ENCODE data around the gene UBE3B. TPM values are rescaled to one million over a fixed set of nuclear protein-coding genes. Genes with fewer than 3 reads are reported as not detected.
"Not testable (repeated sequence)": the region's sequence is repeated elsewhere in the genome, so short reads cannot be mapped to it uniquely, and the experiment has no call there.

The UBE3B gene
- total RNA-seq, 8 experiments from 2014 or later, result 13.4 to 47.7 (median 24.3) TPM

- in situ Hi-C loops (cut with MboI; ENCODE audit: low pct_unique_long_range_greater_than_20kb in 2 of 9, low sequenced_read_pairs in 9 of 9, unreplicated experiment in 9 of 9), result no loop called here
- H3K27ac ChIP-seq, result no peak overlapping the region
- H3K4me3 ChIP-seq, result no peak overlapping the region
- peak in 2 of 8 experiments; percentile 9 to 30 for ATAC-seq (replicated peaks in 6 of 8)
- 51 to 100% (median 73%) methylated on average over 1 to 4 of the region's 8 CpGs; no CpG with 5 or more reads in 5 of the 10 experiments for WGBS, 10 experiments
- peaks cover 15% of the 10 kb centered on the region in 2 donors for H3K4me1 ChIP-seq (replicated peaks in 1 of 2)
These were observed 9.3 kb upstream of the UBE3B start for GRCh38 chr12:109467978-109468676.

- ATAC-seq (replicated peaks in 6 of 8), result peak in 3 of 8 experiments; percentile 56 to 77 (median 73)
- no peak overlapping the region for H3K4me3 ChIP-seq
- peaks cover under 1% of the 10 kb centered on the region in 2 donors for H3K4me1 ChIP-seq (replicated peaks in 1 of 2)
- in situ Hi-C loops (cut with MboI; ENCODE audit: low pct_unique_long_range_greater_than_20kb in 2 of 9, low sequenced_read_pairs in 9 of 9, unreplicated experiment in 9 of 9), result no loop called here
- 28 to 100% (median 100%) methylated on average over 1 to 9 of the region's 10 CpGs; no CpG with 5 or more reads in 5 of the 10 experiments for WGBS, 10 experiments
- H3K27ac ChIP-seq, result no peak overlapping the region
These were observed 7.9 kb upstream of the UBE3B start for GRCh38 chr12:109469517-109469916.

GRCh38 chr12:109473006-109473405, 4.4 kb upstream of the UBE3B start:
- Histone ChIP-seq H3K27ac (no peak overlapping the region), H3K4me3 (no peak overlapping the region), H3K4me1 (replicated peaks in 1 of 2) (peaks cover 6 to 7% of the 10 kb centered on the region in 2 donors)
- 93 to 100% (median 94%) methylated on average over 2 to 3 of the region's 3 CpGs; no CpG with 5 or more reads in 7 of the 10 experiments for WGBS, 10 experiments
- in situ Hi-C loops (cut with MboI; ENCODE audit: low pct_unique_long_range_greater_than_20kb in 2 of 9, low sequenced_read_pairs in 9 of 9, unreplicated experiment in 9 of 9), result loop anchor here in 1 of 9 experiments (10.0 kb wide), 1 partner anchor 48 kb away; no protein-coding TSS in a partner anchor
- no peak for ATAC-seq (replicated peaks in 6 of 8)

- H3K4me1 ChIP-seq (replicated peaks in 1 of 2), result peaks cover 10 to 14% of the 10 kb centered on the region in 2 donors
- in situ Hi-C loops (cut with MboI; ENCODE audit: low pct_unique_long_range_greater_than_20kb in 2 of 9, low sequenced_read_pairs in 9 of 9, unreplicated experiment in 9 of 9), result loop anchor here in 1 of 9 experiments (10.0 kb wide), 1 partner anchor 49 kb away; no protein-coding TSS in a partner anchor
- H3K27ac ChIP-seq; ATAC-seq (replicated peaks in 6 of 8); H3K4me3 ChIP-seq: not testable (repeated sequence)
- 70 to 100% (median 93%) methylated on average over 1 to 13 of the region's 16 CpGs; no CpG with 5 or more reads in 1 of the 10 experiments for WGBS, 10 experiments
These were observed 3.7 kb upstream of the UBE3B start for GRCh38 chr12:109473526-109474270.

- Histone ChIP-seq H3K4me3 (no peak overlapping the region), H3K4me1 (replicated peaks in 1 of 2) (peaks cover 10 to 14% of the 10 kb centered on the region in 2 donors), H3K27ac (no peak overlapping the region)
- in situ Hi-C loops (cut with MboI; ENCODE audit: low pct_unique_long_range_greater_than_20kb in 2 of 9, low sequenced_read_pairs in 9 of 9, unreplicated experiment in 9 of 9), result loop anchor here in 1 of 9 experiments (10.0 kb wide), 1 partner anchor 50 kb away; no protein-coding TSS in a partner anchor
- no peak for ATAC-seq (replicated peaks in 6 of 8)
- 0 to 100% (median 92%) methylated on average over 1 to 5 of the region's 7 CpGs; no CpG with 5 or more reads in 2 of the 10 experiments for WGBS, 10 experiments
These were observed 2.3 kb upstream of the UBE3B start for GRCh38 chr12:109475121-109475520.

GRCh38 chr12:109475993-109476806, 1.2 kb upstream of the UBE3B start:
- Histone ChIP-seq H3K27ac (no peak overlapping the region), H3K4me1 (replicated peaks in 1 of 2) (peaks cover 10 to 14% of the 10 kb centered on the region in 2 donors), H3K4me3 (peak overlapping the region; percentile 62 to 97 (median 93))
- peak in 2 of 8 experiments; percentile 8 to 10 for ATAC-seq (replicated peaks in 6 of 8)
- in situ Hi-C loops (cut with MboI; ENCODE audit: low pct_unique_long_range_greater_than_20kb in 2 of 9, low sequenced_read_pairs in 9 of 9, unreplicated experiment in 9 of 9), result loop anchor here in 1 of 9 experiments (10.0 kb wide), 1 partner anchor 51 kb away; no protein-coding TSS in a partner anchor
- 0 to 68% (median 8%) methylated on average over 2 to 9 of the region's 19 CpGs for WGBS, 10 experiments

GRCh38 chr12:109476807-109477184, 638 bp upstream of the UBE3B start:
- peaks cover 10 to 14% of the 10 kb centered on the region in 2 donors for H3K4me1 ChIP-seq (replicated peaks in 1 of 2)
- in situ Hi-C loops (cut with MboI; ENCODE audit: low pct_unique_long_range_greater_than_20kb in 2 of 9, low sequenced_read_pairs in 9 of 9, unreplicated experiment in 9 of 9), result loop anchor here in 1 of 9 experiments (10.0 kb wide), 1 partner anchor 52 kb away; no protein-coding TSS in a partner anchor
- H3K4me3 ChIP-seq, result peak overlapping the region; percentile 62 to 97 (median 93)
- ATAC-seq (replicated peaks in 6 of 8), result peak; percentile 10 to 38 (median 34)
- peak overlapping the region; percentile 98 for H3K27ac ChIP-seq
- 0% methylated on average over 3 of the region's 11 CpGs; no CpG with 5 or more reads in 9 of the 10 experiments for WGBS, 10 experiments

- peaks cover 10 to 14% of the 10 kb centered on the region in 2 donors for H3K4me1 ChIP-seq (replicated peaks in 1 of 2)
- H3K27ac ChIP-seq, result peak overlapping the region in 1 of 2 donors; percentile 98
- no peak for ATAC-seq (replicated peaks in 6 of 8)
- peak overlapping the region; percentile 62 to 97 (median 93) for H3K4me3 ChIP-seq
- 0 to 80% (median 4%) methylated on average over 1 to 5 of the region's 9 CpGs; no CpG with 5 or more reads in 1 of the 10 experiments for WGBS, 10 experiments
- in situ Hi-C loops (cut with MboI; ENCODE audit: low pct_unique_long_range_greater_than_20kb in 2 of 9, low sequenced_read_pairs in 9 of 9, unreplicated experiment in 9 of 9), result loop anchor here in 1 of 9 experiments (10.0 kb wide), 1 partner anchor 53 kb away; no protein-coding TSS in a partner anchor
These were observed 505 bp downstream of the UBE3B start for GRCh38 chr12:109477963-109478315.

GRCh38 chr12:109479761-109480160, 2.3 kb downstream of the UBE3B start:
- ATAC-seq (replicated peaks in 6 of 8), result no peak
- 50 to 100% (median 100%) methylated on average over 1 of the region's 1 CpG; no CpG with 5 or more reads in 4 of the 10 experiments for WGBS, 10 experiments
- Histone ChIP-seq H3K4me3 (no peak overlapping the region), H3K4me1 (replicated peaks in 1 of 2) (peaks cover 10 to 14% of the 10 kb centered on the region in 2 donors), H3K27ac (no peak overlapping the region)
- in situ Hi-C loops (cut with MboI; ENCODE audit: low pct_unique_long_range_greater_than_20kb in 2 of 9, low sequenced_read_pairs in 9 of 9, unreplicated experiment in 9 of 9), result loop anchor here in 1 of 9 experiments (10.0 kb wide), 1 partner anchor 55 kb away; no protein-coding TSS in a partner anchor

GRCh38 chr12:109480356-109480755, 2.9 kb downstream of the UBE3B start:
- in situ Hi-C loops (cut with MboI; ENCODE audit: low pct_unique_long_range_greater_than_20kb in 2 of 9, low sequenced_read_pairs in 9 of 9, unreplicated experiment in 9 of 9), result no loop called here
- Histone ChIP-seq H3K27ac (no peak overlapping the region), H3K4me1 (replicated peaks in 1 of 2) (peaks cover 10 to 14% of the 10 kb centered on the region in 2 donors), H3K4me3 (no peak overlapping the region)
- ATAC-seq (replicated peaks in 6 of 8), result no peak
- WGBS, 10 experiments, result 60 to 100% (median 89%) methylated on average over 1 to 3 of the region's 4 CpGs; no CpG with 5 or more reads in 3 of the 10 experiments

GRCh38 chr12:109481863-109482262, 4.4 kb downstream of the UBE3B start:
- no peak overlapping the region for H3K4me3 ChIP-seq
- no peak overlapping the region for H3K27ac ChIP-seq
- H3K4me1 ChIP-seq (replicated peaks in 1 of 2), result peaks cover 4 to 7% of the 10 kb centered on the region in 2 donors
- in situ Hi-C loops (cut with MboI; ENCODE audit: low pct_unique_long_range_greater_than_20kb in 2 of 9, low sequenced_read_pairs in 9 of 9, unreplicated experiment in 9 of 9), result no loop called here
- 67 to 100% (median 100%) methylated on average over 1 of the region's 1 CpG; no CpG with 5 or more reads in 3 of the 10 experiments for WGBS, 10 experiments
- no peak for ATAC-seq (replicated peaks in 6 of 8)

GRCh38 chr12:109482491-109482890, 5.1 kb downstream of the UBE3B start:
- ATAC-seq (replicated peaks in 6 of 8), result no peak
- Histone ChIP-seq H3K27ac (no peak overlapping the region), H3K4me1 (replicated peaks in 1 of 2) (peaks cover 4 to 7% of the 10 kb centered on the region in 2 donors), H3K4me3 (no peak overlapping the region)
- in situ Hi-C loops (cut with MboI; ENCODE audit: low pct_unique_long_range_greater_than_20kb in 2 of 9, low sequenced_read_pairs in 9 of 9, unreplicated experiment in 9 of 9), result no loop called here
- 50 to 100% (median 90%) methylated on average over 1 to 2 of the region's 2 CpGs; no CpG with 5 or more reads in 1 of the 10 experiments for WGBS, 10 experiments
